HCT116 (cell line): ENCODE data around the gene GGACT. TPM values are rescaled to one million over a fixed set of nuclear protein-coding genes. Genes with fewer than 3 reads are reported as not detected.

Experiments
- ATAC-seq: fragments of 200-7000 bp; cut with Tn5 transposase; 2 replicates; pipeline ENCODE4 v1.9.1; 2020; ENCODE audit warnings: mild to moderate bottlenecking, moderate library complexity
- BruUV-seq: library from RNA; stranded (reverse); fragments of 400-500 nt; replicated peaks from 2 replicates; lab custom pipeline; 2021; lab: Mats Ljungman, UMichigan
- CTCF ChIA-PET: fragments of 300-600 bp; sonication (Branson Sonifier 250); formaldehyde crosslinking; loops from one replicate; lab custom pipeline; 2021; ENCODE audit warnings: antibody characterized with exemption; lab: Charles Lee
- POLR2A ChIA-PET: fragments of 300-600, 350-600 bp; sonication (Branson Sonifier 250); formaldehyde crosslinking; loops from one replicate; lab custom pipeline; 2021; ENCODE audit warnings: antibody characterized with exemption; lab: Charles Lee
- RAD21 ChIA-PET, 2 experiments: fragments of 300-600 bp; sonication (Branson Sonifier 250); formaldehyde crosslinking; loops; one replicate each; lab custom pipeline; 2023; ENCODE audit warnings: low total read pairs in 2 of 2; ENCODE audit not compliant: uncharacterized antibody in 2 of 2, unreplicated experiment in 2 of 2, low non-redundant PET in 1 of 2; lab: Charles Lee
- DNase-seq: peaks from one replicate; pipeline ENCODE4 v3.0.0-alpha.2; 2010; ENCODE audit warnings: low read depth, low spot score
- H2AFZ ChIP-seq: fragments of 200-600 bp; shearing (Covaris generic), sonication (generic); 2 replicates; pipeline ENCODE4 v1.6.1; 2017; ENCODE audit warnings: low read depth, mixed run types, mixed read lengths, antibody characterized with exemption, low read length; ENCODE audit not compliant: poor library complexity, severe bottlenecking
- H3K27ac ChIP-seq: 2 replicates; pipeline ENCODE4 v1.5.1; 2012; ENCODE audit warnings: low read depth, low read length
- H3K27me3 ChIP-seq: fragments of 200-600 bp; sonication (generic); 2 replicates; pipeline ENCODE4 v1.6.1; 2016; ENCODE audit warnings: mixed run types, low read length, mixed read lengths; ENCODE audit not compliant: insufficient read depth
- H3K36me3 ChIP-seq, 2 experiments: fragments of 200-500 bp in 1 of 2; fragments of 200-600 bp in 1 of 2; sonication (Bioruptor generic) in 1 of 2; sonication (generic) in 1 of 2; 2 replicates each; pipeline versions ENCODE4 v1.5.1 to v1.6.1; 2014 to 2016; ENCODE audit warnings: low read length in 2 of 2, inconsistent platforms in 1 of 2, mixed read lengths in 1 of 2, mixed run types in 1 of 2; ENCODE audit not compliant: insufficient read depth in 2 of 2, control insufficient read depth in 1 of 2
- H3K4me1 ChIP-seq, 2 experiments: fragments of 200-600 bp in 1 of 2; sonication (generic) in 1 of 2; 2 replicates each; pipeline versions ENCODE4 v1.5.1 to v1.6.1; 2012 to 2017; ENCODE audit warnings: low read length in 2 of 2, inconsistent platforms in 1 of 2, mild to moderate bottlenecking in 1 of 2, mixed read lengths in 1 of 2, mixed run types in 1 of 2, moderate library complexity in 1 of 2; ENCODE audit not compliant: insufficient read depth in 2 of 2, control insufficient read depth in 1 of 2
- H3K4me2 ChIP-seq: fragments of 200-600 bp; sonication (generic); 2 replicates; pipeline ENCODE4 v1.6.1; 2017; ENCODE audit warnings: mixed run types, low read length, mixed read lengths
- H3K4me3 ChIP-seq, 2 experiments: fragments of 200-600 bp in 1 of 2; sonication (generic) in 1 of 2; replicated peaks in 1 of 2; 2 replicates each; pipeline ENCODE4 v1.5.1; 2011 to 2016; ENCODE audit warnings: low read length in 2 of 2, control low read depth in 1 of 2, low read depth in 1 of 2, mild to moderate bottlenecking in 1 of 2, mixed read lengths in 1 of 2, mixed run types in 1 of 2
- H3K79me2 ChIP-seq: fragments of 200-600 bp; sonication (generic); 2 replicates; pipeline ENCODE4 v1.6.1; 2017; ENCODE audit warnings: mild to moderate bottlenecking, mixed run types, low read length, moderate library complexity, mixed read lengths; ENCODE audit not compliant: insufficient read depth
- H3K9ac ChIP-seq: fragments of 200-600 bp; sonication (generic); 2 replicates; pipeline ENCODE4 v1.6.1; 2016; ENCODE audit warnings: low read length, mixed read lengths
- H3K9me2 ChIP-seq: fragments of 200-600 bp; sonication (generic), shearing (Covaris generic); 2 replicates; pipeline ENCODE4 v1.6.1; 2017; ENCODE audit warnings: mixed run types, mild to moderate bottlenecking, moderate library complexity; ENCODE audit not compliant: insufficient read depth
- H3K9me3 ChIP-seq, 2 experiments: fragments of 200-500 bp in 1 of 2; fragments of 200-600 bp in 1 of 2; sonication (Bioruptor generic) in 1 of 2; sonication (generic) in 1 of 2; 2 replicates each; pipeline ENCODE4 v1.6.1; 2014 to 2017; ENCODE audit warnings: low read length in 2 of 2, mixed read lengths in 2 of 2, inconsistent platforms in 1 of 2, low read depth in 1 of 2, mild to moderate bottlenecking in 1 of 2, mixed run types in 1 of 2, moderate library complexity in 1 of 2; ENCODE audit not compliant: control insufficient read depth in 1 of 2, insufficient read depth in 1 of 2
- H4K20me1 ChIP-seq: fragments of 200-600 bp; sonication (generic), shearing (Covaris generic); 2 replicates; pipeline ENCODE4 v1.6.1; 2017; ENCODE audit warnings: mixed run types, mild to moderate bottlenecking, moderate library complexity; ENCODE audit not compliant: insufficient read depth
- CBX3 ChIP-seq: IDR thresholded peaks from 2 replicates; pipeline ENCODE4 v1.6.1; 2012; ENCODE audit warnings: low read depth
- CTCF ChIP-seq, 3 experiments: fragments of 200-600 bp in 1 of 3; sonication (generic) in 1 of 3; IDR thresholded peaks in 2 of 3; conservative IDR thresholded peaks in 1 of 3; 2 replicates each; pipeline ENCODE4 v1.5.1; 2012 to 2017; ENCODE audit warnings: low read depth in 2 of 3, low read length in 2 of 3, antibody characterized with exemption in 1 of 3, borderline replicate concordance in 1 of 3, control low read depth in 1 of 3, mild to moderate bottlenecking in 1 of 3, mixed read lengths in 1 of 3, mixed run types in 1 of 3, moderate library complexity in 1 of 3; ENCODE audit not compliant: insufficient read depth in 1 of 3
- ELF1 ChIP-seq: IDR thresholded peaks from 2 replicates; pipeline ENCODE4 v1.6.1; 2012; ENCODE audit warnings: low read depth, borderline replicate concordance
- EZH2 ChIP-seq: fragments of 200-600 bp; sonication (generic); IDR thresholded peaks from 2 replicates; pipeline ENCODE4 v1.6.1; 2017; ENCODE audit warnings: antibody characterized with exemption, mixed run types
- FOSL1 ChIP-seq: IDR thresholded peaks from 2 replicates; pipeline ENCODE4 v1.6.1; 2012; ENCODE audit warnings: low read depth
- JUND ChIP-seq: IDR thresholded peaks from 2 replicates; pipeline ENCODE4 v1.6.1; 2012
- POLR2A ChIP-seq: IDR thresholded peaks from 2 replicates; pipeline ENCODE4 v1.7.0; 2011; ENCODE audit warnings: borderline replicate concordance; ENCODE audit not compliant: insufficient read depth, insufficient read length; ENCODE audit errors: extremely low read depth
- REST ChIP-seq: IDR thresholded peaks from 2 replicates; pipeline ENCODE4 v1.6.1; 2012; ENCODE audit warnings: low read depth
- SP1 ChIP-seq: IDR thresholded peaks from 2 replicates; pipeline ENCODE4 v1.6.1; 2012; ENCODE audit warnings: low read depth
- TCF7L2 ChIP-seq: IDR thresholded peaks from 2 replicates; pipeline ENCODE4 v1.7.0; 2011; ENCODE audit warnings: borderline replicate concordance, inconsistent platforms; ENCODE audit not compliant: insufficient read depth, insufficient read length; ENCODE audit errors: extremely low read depth
- YY1 ChIP-seq: IDR thresholded peaks from 2 replicates; pipeline ENCODE4 v1.6.1; 2011; ENCODE audit warnings: low read length, low read depth, moderate library complexity, mild to moderate bottlenecking; ENCODE audit not compliant: insufficient replicate concordance; ENCODE audit errors: extremely low read depth
- ZBTB33 ChIP-seq: IDR thresholded peaks from 2 replicates; pipeline ENCODE4 v1.6.1; 2011; ENCODE audit warnings: mild to moderate bottlenecking, low read length, moderate library complexity; ENCODE audit not compliant: insufficient replicate concordance; ENCODE audit errors: extremely low read depth
- ZNF274 ChIP-seq: fragments of 200-500 bp; sonication (Bioruptor generic); IDR thresholded peaks from 2 replicates; pipeline ENCODE4 v1.6.1; 2014; ENCODE audit warnings: mild to moderate bottlenecking, low read depth, low read length, inconsistent platforms
- intact Hi-C: fragments of 100-400 bp; cut with micrococcal nuclease; formaldehyde crosslinking; loops from 2 replicates; pipeline ENCODE4 v1.10.0; 2022
- total RNA-seq: library from RNA; stranded (reverse); gene quantifications from one replicate; pipeline ENCODE4 v1.2.1, GENCODE V29; 2021; ENCODE audit not compliant: unreplicated experiment

GGACT gene
- total RNA-seq, 1 experiment from 2014 or later = 5.0 TPM

GRCh38 chr13:100636004-100636403 is 47.4 kb upstream of the GGACT start:
- no peak for TF ChIP-seq REST
- no peak for TF ChIP-seq CBX3
- no peaks in the 10 kb centered on the region for H3K27me3 ChIP-seq
- no peaks in the 10 kb centered on the region for H3K79me2 ChIP-seq
- H2AFZ ChIP-seq = no peak overlapping the region
- DNase-seq = no peak
- no TSS peak for BruUV-seq
- intact Hi-C loops = no loop called here
- no peak overlapping the region for H3K9ac ChIP-seq
- H3K4me2 ChIP-seq = no peak overlapping the region
- no peaks in the 10 kb centered on the region for H3K4me1 ChIP-seq
- ChIA-PET CTCF (no interaction called here), RAD21 (no interaction called here), POLR2A (no interaction called here)
- no peaks in the 10 kb centered on the region for H3K9me2 ChIP-seq
- H3K4me3 ChIP-seq = no peak overlapping the region
- ATAC-seq = no peak
- no peak overlapping the region for H3K27ac ChIP-seq
- no peaks in the 10 kb centered on the region for H3K9me3 ChIP-seq
- H3K36me3 ChIP-seq = peaks cover 15 to 18% of the 10 kb centered on the region in 2 experiments; a peak in 2 of 4 replicates
- H4K20me1 ChIP-seq = no peaks in the 10 kb centered on the region

GRCh38 chr13:100634696-100635095 is 46.1 kb upstream of the GGACT start:
- RAD21 ChIA-PET = no interaction called here
- H2AFZ ChIP-seq = no peak overlapping the region
- intact Hi-C loops = no loop called here

More at GRCh38 chr13:100634696-100635095, 46.1 kb upstream of the GGACT start:
- Histone ChIP-seq H3K27ac (no peak overlapping the region), H4K20me1 (no peaks in the 10 kb centered on the region), H3K36me3 (peaks cover 15 to 18% of the 10 kb centered on the region in 2 experiments; a peak in 2 of 4 replicates), H3K79me2 (no peaks in the 10 kb centered on the region), H3K4me1 (no peaks in the 10 kb centered on the region), H3K9ac (no peak overlapping the region), H3K9me2 (no peaks in the 10 kb centered on the region), H3K27me3 (no peaks in the 10 kb centered on the region), H3K4me2 (no peak overlapping the region), H3K4me3 (no peak overlapping the region), H3K9me3 (no peaks in the 10 kb centered on the region)
- ATAC-seq (no peak), DNase-seq (no peak)
- no TSS peak for BruUV-seq
- ChIA-PET POLR2A (no interaction called here), CTCF (no interaction called here)
- no peak for TF ChIP-seq POLR2A
- no peak for TF ChIP-seq FOSL1
- TF ChIP-seq SP1 = no peak
- TF ChIP-seq EZH2 = no peak
- TF ChIP-seq ELF1 = no peak
- no peak for TF ChIP-seq TCF7L2
- TF ChIP-seq ZNF274 = no peak
- TF ChIP-seq JUND = no peak
- TF ChIP-seq YY1 = no peak
- no peak for TF ChIP-seq ZBTB33
- no peak for TF ChIP-seq CTCF (IDR thresholded peaks at IDR 0.05 in 2 of 3, conservative IDR thresholded peaks at IDR 0.05 in 1 of 3; ENCODE audit: borderline replicate concordance in 1 of 3, insufficient read depth in 1 of 3, low read depth in 2 of 3, low read length in 2 of 3)
- TF ChIP-seq, all 23 proteins: peak for 0
